Mucosa of stomach (tissue), 1 donor: ENCODE measurements around the gene TFIP11.

Experiments used
- H3K27me3 ChIP-seq: one replicate; pipeline ENCODE4 v1.7.0; 2013; ENCODE audit warnings: mild to moderate bottlenecking, low read length; ENCODE audit not compliant: control insufficient read depth, insufficient read depth
- H3K36me3 ChIP-seq: one replicate; pipeline ENCODE4 v1.7.0; 2013; ENCODE audit warnings: low read length; ENCODE audit not compliant: control insufficient read depth, insufficient read depth
- H3K4me1 ChIP-seq: one replicate; pipeline ENCODE4 v1.7.0; 2013; ENCODE audit warnings: mild to moderate bottlenecking, low read length; ENCODE audit not compliant: control insufficient read depth, insufficient read depth
- H3K4me3 ChIP-seq: one replicate; pipeline ENCODE4 v1.7.0; 2013; ENCODE audit warnings: low read length
- H3K9ac ChIP-seq: one replicate; pipeline ENCODE4 v1.7.0; 2013; ENCODE audit warnings: mild to moderate bottlenecking, low read length, moderate library complexity
- H3K9me3 ChIP-seq: one replicate; pipeline ENCODE4 v1.7.0; 2013; ENCODE audit warnings: mild to moderate bottlenecking, low read length, moderate library complexity; ENCODE audit not compliant: control insufficient read depth
- donor health status: Pancreatic carcinoma.

TFIP11 gene

DNA sequence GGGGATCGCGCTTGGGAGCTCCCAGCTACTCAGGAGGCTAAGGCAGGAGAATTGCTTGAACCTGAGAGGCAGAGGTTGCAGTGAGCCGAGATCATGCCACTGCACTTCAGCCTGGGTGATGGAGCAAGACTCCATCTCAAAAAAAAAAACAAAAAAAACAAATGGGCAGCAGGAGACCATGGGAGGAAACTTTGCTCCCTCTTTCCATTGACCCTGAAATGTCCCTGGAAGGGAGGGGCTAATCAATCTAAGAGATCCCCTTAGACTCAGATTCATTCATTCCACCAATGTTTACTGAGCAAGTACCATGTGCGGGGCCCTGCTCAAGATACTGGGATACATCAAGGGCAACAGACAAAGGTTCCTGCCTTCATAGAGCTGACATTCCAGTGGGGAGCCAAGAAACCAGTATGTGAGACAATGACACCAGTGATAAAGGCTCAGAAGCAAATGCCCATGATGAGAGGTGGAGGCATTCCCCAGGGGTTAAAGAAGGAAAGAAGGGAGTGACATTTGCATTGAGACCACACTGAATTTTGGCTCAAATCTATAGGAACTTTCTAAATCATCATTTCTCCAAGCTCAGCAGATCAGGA lies 37.7 kb upstream of the TFIP11 start:
- Histone ChIP-seq H3K27me3 (no peaks in the 10 kb centered on the region), H3K9ac (no peak overlapping the region), H3K36me3 (no peaks in the 10 kb centered on the region), H3K4me1 (no peaks in the 10 kb centered on the region), H3K4me3 (no peak overlapping the region), H3K9me3 (no peaks in the 10 kb centered on the region)

- H3K36me3 ChIP-seq, result no peaks in the 10 kb centered on the region
- no peak overlapping the region for H3K4me3 ChIP-seq
- H3K9ac ChIP-seq, result no peak overlapping the region
- H3K27me3 ChIP-seq, result no peaks in the 10 kb centered on the region
- no peaks in the 10 kb centered on the region for H3K9me3 ChIP-seq
- no peaks in the 10 kb centered on the region for H3K4me1 ChIP-seq
These were observed 36.7 kb upstream of the TFIP11 start for GRCh38 chr22:26548984-26549383.

DNA sequence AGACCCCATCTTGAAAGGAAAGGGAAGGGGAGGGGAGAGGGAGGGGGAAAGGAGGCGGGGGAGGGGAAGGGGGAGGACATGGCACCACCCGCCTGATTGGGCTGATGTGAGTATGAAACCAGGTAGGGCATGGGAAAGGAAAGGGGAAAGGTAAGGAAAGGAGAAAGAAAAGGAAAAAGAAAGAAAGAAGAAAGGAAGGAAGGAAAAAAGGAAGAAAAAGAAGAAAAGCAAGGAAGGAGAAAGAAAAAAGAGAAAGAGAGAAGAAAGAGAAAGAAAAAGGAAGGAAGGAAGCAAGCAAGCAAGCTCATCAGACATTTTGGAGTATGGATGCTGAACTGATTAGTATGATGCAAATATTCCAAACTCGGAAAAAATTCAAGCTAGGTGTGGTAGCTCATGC lies 36.0 kb upstream of the TFIP11 start:
- H3K4me3 ChIP-seq, result no peak overlapping the region
- H3K4me1 ChIP-seq, result no peaks in the 10 kb centered on the region
- H3K9ac ChIP-seq, result no peak overlapping the region
- H3K27me3 ChIP-seq, result no peaks in the 10 kb centered on the region
- no peaks in the 10 kb centered on the region for H3K36me3 ChIP-seq
- no peaks in the 10 kb centered on the region for H3K9me3 ChIP-seq

DNA sequence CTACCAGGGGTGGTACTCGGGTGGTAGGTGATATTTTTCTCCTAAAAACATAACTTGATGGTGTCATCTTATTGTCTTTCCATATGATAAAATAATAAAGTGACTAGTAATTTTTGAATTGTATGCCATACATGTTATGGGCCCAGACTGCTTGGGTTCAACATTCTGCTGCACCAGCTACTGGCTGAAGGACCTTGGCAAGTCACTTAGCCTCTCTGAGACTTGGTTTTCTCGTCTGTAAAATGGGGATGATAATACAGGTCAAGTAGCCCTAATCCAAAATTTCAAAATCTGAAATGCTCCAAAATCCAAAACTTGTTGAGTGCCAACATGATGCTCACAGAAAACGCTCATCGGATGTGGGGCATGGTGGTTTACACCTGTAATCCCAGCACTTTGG lies 35.6 kb upstream of the TFIP11 start:
- H3K4me1 ChIP-seq, result no peaks in the 10 kb centered on the region
- no peaks in the 10 kb centered on the region for H3K27me3 ChIP-seq
- no peak overlapping the region for H3K4me3 ChIP-seq
- H3K36me3 ChIP-seq, result no peaks in the 10 kb centered on the region
- H3K9me3 ChIP-seq, result no peaks in the 10 kb centered on the region
- H3K9ac ChIP-seq, result no peak overlapping the region

DNA sequence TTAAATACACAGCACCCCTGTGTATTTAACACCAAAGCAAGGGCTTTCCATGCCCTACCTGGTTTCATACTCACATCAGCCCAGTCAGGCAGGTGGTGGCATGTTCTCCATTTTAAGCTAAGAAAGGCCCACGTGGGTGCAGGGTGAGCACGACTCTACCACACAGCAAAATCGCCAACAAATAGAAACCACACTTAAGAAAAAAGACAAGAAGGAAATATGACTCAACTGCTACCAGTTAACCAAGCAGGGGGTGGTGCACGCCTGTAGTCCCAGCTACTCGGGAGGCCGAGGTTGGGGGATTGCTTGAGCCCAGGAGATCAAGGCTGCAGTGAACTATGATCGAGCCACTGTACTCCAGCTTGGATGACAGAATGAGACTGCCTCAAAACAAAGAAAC lies 35.2 kb upstream of the TFIP11 start:
- Histone ChIP-seq H3K36me3 (no peaks in the 10 kb centered on the region), H3K9ac (no peak overlapping the region), H3K4me1 (no peaks in the 10 kb centered on the region), H3K27me3 (no peaks in the 10 kb centered on the region), H3K9me3 (no peaks in the 10 kb centered on the region), H3K4me3 (no peak overlapping the region)

GRCh38 chr22:26546282-26546681 lies 34.0 kb upstream of the TFIP11 start:
- Histone ChIP-seq H3K27me3 (no peaks in the 10 kb centered on the region), H3K9me3 (no peaks in the 10 kb centered on the region), H3K36me3 (no peaks in the 10 kb centered on the region), H3K4me1 (no peaks in the 10 kb centered on the region), H3K4me3 (no peak overlapping the region), H3K9ac (no peak overlapping the region)

GRCh38 chr22:26545827-26546226 lies 33.6 kb upstream of the TFIP11 start:
- Histone ChIP-seq H3K4me1 (no peaks in the 10 kb centered on the region), H3K27me3 (no peaks in the 10 kb centered on the region), H3K9me3 (no peaks in the 10 kb centered on the region), H3K36me3 (no peaks in the 10 kb centered on the region), H3K9ac (no peak overlapping the region), H3K4me3 (no peak overlapping the region)

DNA sequence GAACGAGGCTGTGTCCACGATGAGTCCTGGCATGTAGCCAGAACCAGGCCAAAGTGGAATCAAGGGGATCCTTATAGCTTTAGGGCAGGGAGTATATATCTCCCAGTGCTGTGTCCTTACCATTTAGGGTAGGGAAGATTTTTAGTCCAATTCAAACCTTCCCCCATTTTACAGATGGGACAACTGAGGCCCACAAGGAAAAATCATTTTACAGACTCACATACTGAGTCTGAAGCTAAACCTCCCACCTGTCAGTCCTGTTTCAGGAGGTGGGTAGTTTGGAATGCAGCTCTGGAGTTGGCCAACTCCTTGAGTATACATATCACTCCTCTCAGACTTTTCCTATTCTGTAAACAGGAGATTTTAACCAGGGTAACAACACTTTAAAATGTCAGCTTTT lies 33.1 kb upstream of the TFIP11 start:
- Histone ChIP-seq H3K9ac (no peak overlapping the region), H3K9me3 (no peaks in the 10 kb centered on the region), H3K27me3 (no peaks in the 10 kb centered on the region), H3K4me1 (no peaks in the 10 kb centered on the region), H3K4me3 (no peak overlapping the region), H3K36me3 (no peaks in the 10 kb centered on the region)

- Histone ChIP-seq H3K36me3 (no peaks in the 10 kb centered on the region), H3K9me3 (no peaks in the 10 kb centered on the region), H3K9ac (no peak overlapping the region), H3K4me3 (no peak overlapping the region), H3K4me1 (no peaks in the 10 kb centered on the region), H3K27me3 (no peaks in the 10 kb centered on the region)
These were observed 32.2 kb upstream of the TFIP11 start for GRCh38 chr22:26544489-26544888.

GRCh38 chr22:26542831-26543230 lies 30.6 kb upstream of the TFIP11 start:
- H3K36me3 ChIP-seq, result no peaks in the 10 kb centered on the region
- H3K9ac ChIP-seq, result no peak overlapping the region
- no peaks in the 10 kb centered on the region for H3K4me1 ChIP-seq
- H3K27me3 ChIP-seq, result no peaks in the 10 kb centered on the region
- no peaks in the 10 kb centered on the region for H3K9me3 ChIP-seq
- no peak overlapping the region for H3K4me3 ChIP-seq

- Histone ChIP-seq H3K36me3 (no peaks in the 10 kb centered on the region), H3K4me1 (no peaks in the 10 kb centered on the region)
These were observed 29.0 kb upstream of the TFIP11 start for GRCh38 chr22:26541167-26541819.

GRCh38 chr22:26540119-26540518 lies 27.8 kb upstream of the TFIP11 start:
- no peaks in the 10 kb centered on the region for H3K36me3 ChIP-seq
- H3K9me3 ChIP-seq, result no peaks in the 10 kb centered on the region
- no peaks in the 10 kb centered on the region for H3K4me1 ChIP-seq
- no peaks in the 10 kb centered on the region for H3K27me3 ChIP-seq
- no peak overlapping the region for H3K9ac ChIP-seq
- no peak overlapping the region for H3K4me3 ChIP-seq

More at GRCh38 chr22:26541167-26541819, 29.0 kb upstream of the TFIP11 start:
- H3K9me3 ChIP-seq, result no peaks in the 10 kb centered on the region
- no peak overlapping the region for H3K9ac ChIP-seq
- no peaks in the 10 kb centered on the region for H3K27me3 ChIP-seq
- no peak overlapping the region for H3K4me3 ChIP-seq

DNA sequence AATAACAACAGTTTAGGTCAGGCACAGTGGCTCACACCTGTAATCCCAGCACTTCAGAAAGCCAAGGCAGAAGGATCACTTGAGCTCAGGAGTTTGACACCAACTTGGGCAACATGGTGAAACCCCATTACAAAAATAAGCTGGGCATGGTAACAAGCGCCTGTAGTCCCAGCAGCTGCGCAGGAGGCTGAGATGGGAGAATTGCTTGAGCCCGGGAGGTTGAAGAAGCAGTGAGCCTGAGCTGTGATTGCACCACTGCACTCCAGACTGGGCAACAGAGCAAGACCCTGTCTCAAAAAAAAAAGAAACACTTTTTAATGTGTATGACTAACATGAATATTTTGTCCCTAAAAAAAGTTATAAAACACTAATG lies 24.5 kb upstream of the TFIP11 start:
- Histone ChIP-seq H3K4me3 (no peak overlapping the region), H3K9ac (no peak overlapping the region), H3K36me3 (no peaks in the 10 kb centered on the region), H3K4me1 (no peaks in the 10 kb centered on the region), H3K9me3 (no peaks in the 10 kb centered on the region), H3K27me3 (no peaks in the 10 kb centered on the region)
